Neural cell (in vitro differentiated cells): ENCODE results near the gene CACNA1H. TPM values are rescaled to one million over a fixed set of nuclear protein-coding genes. Genes with fewer than 3 reads are reported as not detected.

Source experiments
- H2AFZ ChIP-seq: fragments of 200-600, 300-800 bp; sonication (generic), shearing (Covaris generic); 2 replicates; pipeline ENCODE4 v1.6.0; 2014; ENCODE audit warnings: low read depth, mild to moderate bottlenecking, antibody characterized with exemption, low read length, moderate library complexity
- H3F3A ChIP-seq: fragments of 200-600 bp; shearing (Covaris generic); 2 replicates; pipeline ENCODE4 v1.6.1; 2016; ENCODE audit warnings: mild to moderate bottlenecking, moderate library complexity, mixed read lengths, antibody characterized with exemption, low read length; ENCODE audit not compliant: insufficient read depth, poor library complexity, severe bottlenecking
- H3K27ac ChIP-seq: fragments of 200-600, 300-800 bp; sonication (generic), shearing (Covaris generic); 2 replicates; pipeline ENCODE4 v1.5.1; 2014; ENCODE audit warnings: mild to moderate bottlenecking, low read length, moderate library complexity
- H3K27me3 ChIP-seq: fragments of 300-800, 200-600 bp; sonication (generic), shearing (Covaris generic); 2 replicates; pipeline ENCODE4 v1.6.0; 2014; ENCODE audit warnings: mild to moderate bottlenecking, low read depth, low read length, moderate library complexity; ENCODE audit not compliant: insufficient read depth
- H3K36me3 ChIP-seq: fragments of 300-800, 200-600 bp; sonication (generic), shearing (Covaris generic); 2 replicates; pipeline ENCODE4 v1.5.1; 2014; ENCODE audit warnings: mild to moderate bottlenecking, antibody characterized with exemption, low read length, moderate library complexity; ENCODE audit not compliant: insufficient read depth
- H3K4me2 ChIP-seq: fragments of 300-800, 200-600 bp; sonication (generic), shearing (Covaris generic); 2 replicates; pipeline ENCODE4 v1.6.0; 2014; ENCODE audit warnings: mild to moderate bottlenecking, low read length
- H3K4me3 ChIP-seq: fragments of 300-800, 200-600 bp; sonication (generic), shearing (Covaris generic); 2 replicates; pipeline ENCODE4 v1.5.1; 2014; ENCODE audit warnings: mild to moderate bottlenecking, low read length, moderate library complexity
- H3K79me2 ChIP-seq: fragments of 200-600 bp; shearing (Covaris generic); replicated peaks from 2 replicates; pipeline ENCODE4 v1.6.0; 2014; ENCODE audit warnings: mild to moderate bottlenecking, low read length, moderate library complexity; ENCODE audit not compliant: insufficient read depth
- H3K9ac ChIP-seq: fragments of 300-800, 200-600 bp; sonication (generic), shearing (Covaris generic); 2 replicates; pipeline ENCODE4 v1.6.1; 2016; ENCODE audit warnings: mild to moderate bottlenecking, low read length, mixed read lengths
- H3K9me2 ChIP-seq: fragments of 200-600 bp; shearing (Covaris generic); 2 replicates; pipeline ENCODE4 v1.6.1; 2016; ENCODE audit warnings: mild to moderate bottlenecking, low read length, mixed read lengths; ENCODE audit not compliant: insufficient read depth
- H3K9me3 ChIP-seq: fragments of 200-600, 300-800 bp; sonication (generic), shearing (Covaris generic); 2 replicates; pipeline ENCODE4 v1.6.1; 2016; ENCODE audit warnings: mild to moderate bottlenecking, mixed run types, low read length, moderate library complexity, mixed read lengths
- H4K20me1 ChIP-seq: fragments of 200-600 bp; shearing (Covaris generic); 2 replicates; pipeline ENCODE4 v1.6.1; 2016; ENCODE audit warnings: mild to moderate bottlenecking, mixed run types; ENCODE audit not compliant: insufficient read depth
- EP300 ChIP-seq: fragments of 450-650 bp; conservative IDR thresholded peaks from 2 replicates; pipeline ENCODE4 v1.6.1; 2014; ENCODE audit warnings: antibody characterized with exemption, mild to moderate bottlenecking, moderate library complexity; ENCODE audit not compliant: poor library complexity, severe bottlenecking
- EZH2 ChIP-seq: fragments of 200-600, 300-800 bp; shearing (Covaris generic), sonication (generic); IDR thresholded peaks from 2 replicates; pipeline ENCODE4 v1.6.1; 2014; ENCODE audit warnings: antibody characterized with exemption, low read length, borderline replicate concordance, mild to moderate bottlenecking; ENCODE audit not compliant: insufficient read depth, poor library complexity, severe bottlenecking
- MXI1 ChIP-seq: fragments of 450-650 bp; conservative IDR thresholded peaks from 2 replicates; pipeline ENCODE4 v1.6.1; 2014; ENCODE audit warnings: antibody characterized with exemption, mild to moderate bottlenecking; ENCODE audit not compliant: poor library complexity, severe bottlenecking
- POLR2AphosphoS5 ChIP-seq: IDR thresholded peaks from 2 replicates; pipeline ENCODE4 v1.6.1; 2012
- RAD21 ChIP-seq: fragments of 450-650 bp; conservative IDR thresholded peaks from 2 replicates; pipeline ENCODE4 v1.6.1; 2014; ENCODE audit warnings: antibody characterized with exemption, mild to moderate bottlenecking, moderate library complexity
- REST ChIP-seq: IDR thresholded peaks from 2 replicates; pipeline ENCODE4 v1.6.1; 2012; ENCODE audit warnings: borderline replicate concordance
- SMC3 ChIP-seq: fragments of 450-650 bp; conservative IDR thresholded peaks from 2 replicates; pipeline ENCODE4 v1.6.1; 2014; ENCODE audit warnings: antibody characterized with exemption, mild to moderate bottlenecking, moderate library complexity; ENCODE audit not compliant: poor library complexity
- TAF1 ChIP-seq: IDR thresholded peaks from 2 replicates; pipeline ENCODE4 v1.6.1; 2012; ENCODE audit warnings: low read depth
- polyA plus RNA-seq: library from polyadenylated mRNA; depleted of rRNA; stranded (reverse); fragments of >200 nt; gene quantifications from 2 replicates; pipeline ENCODE4 v1.2.3, GENCODE V29; 2014
- TF ChIP-seq, protein P1 (sequence below): fragments of 450-650 bp; IDR thresholded peaks from 2 replicates; pipeline ENCODE4 v1.5.1; 2014; ENCODE audit warnings: antibody characterized with exemption, mild to moderate bottlenecking, moderate library complexity; ENCODE audit not compliant: poor library complexity, severe bottlenecking

Gene CACNA1H
- polyA plus RNA-seq, 1 donor from 2014 or later = 27.7 TPM

DNA sequence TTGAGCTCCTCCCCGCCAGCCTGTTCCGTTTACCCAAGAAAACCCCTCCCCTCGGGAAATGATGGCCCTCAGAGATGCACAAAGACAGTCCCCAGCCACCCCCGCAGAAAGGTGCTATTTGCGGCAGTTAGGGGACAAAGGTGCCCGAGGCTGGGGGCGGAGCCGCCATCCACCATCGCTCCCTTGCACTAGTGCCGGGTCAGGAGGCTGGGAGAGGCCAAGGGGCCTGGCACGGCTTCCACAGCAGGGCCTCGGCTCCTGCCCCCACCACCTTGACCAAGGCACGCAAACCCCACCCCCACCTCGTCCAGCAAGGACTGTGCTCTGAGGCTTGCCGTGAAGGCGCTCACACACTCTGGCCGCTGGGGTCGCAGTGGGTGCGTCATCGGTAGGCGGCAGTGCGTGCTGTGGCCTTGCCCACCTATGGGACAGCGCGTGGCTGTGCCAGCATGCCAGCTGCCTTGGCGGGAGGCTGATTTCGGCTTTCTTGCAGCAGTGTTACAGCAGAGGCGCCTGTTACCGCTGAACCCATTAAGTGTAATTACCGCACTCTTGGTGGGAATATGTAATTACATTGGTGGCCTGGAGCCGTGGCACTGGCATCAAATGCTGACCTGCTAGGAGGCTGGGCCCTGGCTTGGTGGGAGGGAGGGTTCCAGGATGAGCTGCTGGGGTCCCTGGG is 40.4 kb downstream of the CACNA1H start:
- Histone ChIP-seq H4K20me1 (no peaks in the 10 kb centered on the region), H3K9me3 (no peaks in the 10 kb centered on the region), H3K79me2 (no peaks in the 10 kb centered on the region), H3K36me3 (no peaks in the 10 kb centered on the region), H3K4me2 (no peak overlapping the region), H2AFZ (no peak overlapping the region), H3K4me3 (no peak overlapping the region), H3K9ac (no peak overlapping the region), H3K27ac (no peak overlapping the region), H3F3A (no peaks in the 10 kb centered on the region), H3K27me3 (no peaks in the 10 kb centered on the region), H3K9me2 (no peaks in the 10 kb centered on the region)
- TF ChIP-seq, protein P1, sequence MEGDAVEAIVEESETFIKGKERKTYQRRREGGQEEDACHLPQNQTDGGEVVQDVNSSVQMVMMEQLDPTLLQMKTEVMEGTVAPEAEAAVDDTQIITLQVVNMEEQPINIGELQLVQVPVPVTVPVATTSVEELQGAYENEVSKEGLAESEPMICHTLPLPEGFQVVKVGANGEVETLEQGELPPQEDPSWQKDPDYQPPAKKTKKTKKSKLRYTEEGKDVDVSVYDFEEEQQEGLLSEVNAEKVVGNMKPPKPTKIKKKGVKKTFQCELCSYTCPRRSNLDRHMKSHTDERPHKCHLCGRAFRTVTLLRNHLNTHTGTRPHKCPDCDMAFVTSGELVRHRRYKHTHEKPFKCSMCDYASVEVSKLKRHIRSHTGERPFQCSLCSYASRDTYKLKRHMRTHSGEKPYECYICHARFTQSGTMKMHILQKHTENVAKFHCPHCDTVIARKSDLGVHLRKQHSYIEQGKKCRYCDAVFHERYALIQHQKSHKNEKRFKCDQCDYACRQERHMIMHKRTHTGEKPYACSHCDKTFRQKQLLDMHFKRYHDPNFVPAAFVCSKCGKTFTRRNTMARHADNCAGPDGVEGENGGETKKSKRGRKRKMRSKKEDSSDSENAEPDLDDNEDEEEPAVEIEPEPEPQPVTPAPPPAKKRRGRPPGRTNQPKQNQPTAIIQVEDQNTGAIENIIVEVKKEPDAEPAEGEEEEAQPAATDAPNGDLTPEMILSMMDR = no peak
- TF ChIP-seq MXI1 (no peak), EP300 (no peak), SMC3 (no peak), POLR2AphosphoS5 (no peak), RAD21 (no peak), TAF1 (no peak), REST (no peak)

DNA sequence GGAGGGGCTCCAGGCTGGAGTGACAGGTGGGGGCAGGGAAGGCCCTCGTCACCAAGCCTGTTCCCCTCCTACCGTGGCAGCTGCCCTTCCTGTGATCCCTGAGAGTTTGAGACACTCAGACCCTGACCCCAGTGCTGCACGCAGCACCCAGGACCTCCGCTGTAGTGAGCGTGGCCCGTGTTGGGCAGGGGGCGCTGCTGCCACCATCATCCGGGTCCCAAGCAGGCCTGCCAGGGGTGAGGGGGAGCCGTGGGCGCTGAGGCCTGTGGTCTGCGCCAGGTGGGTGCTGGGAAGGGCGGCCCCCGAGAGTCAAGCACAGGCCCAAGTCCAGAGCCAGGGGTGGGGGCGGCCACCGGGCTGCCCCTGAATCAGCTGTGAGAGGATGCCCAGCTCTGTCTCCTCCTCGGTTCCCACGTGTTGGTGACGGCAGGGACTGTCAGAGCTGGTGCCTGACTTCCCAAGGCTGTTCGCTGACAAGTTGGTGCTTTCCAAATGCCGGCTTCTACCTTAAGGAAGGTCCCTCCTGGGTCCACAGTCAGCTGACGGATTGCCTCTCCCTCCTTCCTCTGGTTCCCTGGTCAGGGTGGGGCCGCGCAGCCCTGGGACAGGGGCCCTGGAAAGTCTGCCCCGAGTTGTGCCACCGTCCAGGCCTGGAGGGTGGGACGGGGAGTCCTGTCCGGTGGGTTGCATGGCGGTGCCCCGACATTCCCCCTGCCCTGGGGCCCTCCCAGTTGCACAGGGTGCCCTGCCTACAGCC is 41.1 kb downstream of the CACNA1H start:
- H2AFZ ChIP-seq = no peak overlapping the region
- no peaks in the 10 kb centered on the region for H3K9me3 ChIP-seq
- no peaks in the 10 kb centered on the region for H3K79me2 ChIP-seq

More for the DNA sequence above, 41.1 kb downstream of the CACNA1H start:
- Histone ChIP-seq H3K9me2 (no peaks in the 10 kb centered on the region), H3K9ac (no peak overlapping the region), H3K36me3 (no peaks in the 10 kb centered on the region), H3K27ac (no peak overlapping the region), H3F3A (no peaks in the 10 kb centered on the region), H3K4me2 (no peak overlapping the region), H4K20me1 (no peaks in the 10 kb centered on the region), H3K27me3 (no peaks in the 10 kb centered on the region), H3K4me3 (no peak overlapping the region)
- no peak for TF ChIP-seq POLR2AphosphoS5
- TF ChIP-seq REST = no peak
- TF ChIP-seq EP300 = no peak
- TF ChIP-seq RAD21 = no peak
- no peak for TF ChIP-seq SMC3
- TF ChIP-seq, protein P1 = no peak
- no peak for TF ChIP-seq TAF1
- TF ChIP-seq MXI1 = no peak
- TF ChIP-seq EZH2 = no peak
